ENCODE results near the gene MAP3K7.

The MAP3K7 gene

DNA sequence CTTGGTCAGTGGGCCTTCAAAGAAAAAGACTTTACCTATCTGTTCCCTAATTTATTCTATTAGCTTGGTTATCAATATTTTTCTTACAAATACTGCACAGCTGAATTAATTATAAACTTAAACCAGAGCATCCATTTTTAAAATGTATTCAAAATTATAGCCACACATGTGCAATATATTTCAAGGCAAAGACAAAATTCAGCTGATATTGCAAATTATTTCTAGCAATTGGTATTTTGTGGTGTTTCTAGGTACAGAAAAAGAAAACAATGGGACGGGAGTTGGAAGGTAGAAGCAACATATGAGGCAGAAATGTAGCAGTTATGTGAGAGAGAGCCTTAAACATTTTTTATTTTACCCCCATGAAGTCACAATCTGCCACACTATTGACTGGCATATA lies 64.9 kb downstream of the MAP3K7 start:
- DNase-seq: no peak

DNA sequence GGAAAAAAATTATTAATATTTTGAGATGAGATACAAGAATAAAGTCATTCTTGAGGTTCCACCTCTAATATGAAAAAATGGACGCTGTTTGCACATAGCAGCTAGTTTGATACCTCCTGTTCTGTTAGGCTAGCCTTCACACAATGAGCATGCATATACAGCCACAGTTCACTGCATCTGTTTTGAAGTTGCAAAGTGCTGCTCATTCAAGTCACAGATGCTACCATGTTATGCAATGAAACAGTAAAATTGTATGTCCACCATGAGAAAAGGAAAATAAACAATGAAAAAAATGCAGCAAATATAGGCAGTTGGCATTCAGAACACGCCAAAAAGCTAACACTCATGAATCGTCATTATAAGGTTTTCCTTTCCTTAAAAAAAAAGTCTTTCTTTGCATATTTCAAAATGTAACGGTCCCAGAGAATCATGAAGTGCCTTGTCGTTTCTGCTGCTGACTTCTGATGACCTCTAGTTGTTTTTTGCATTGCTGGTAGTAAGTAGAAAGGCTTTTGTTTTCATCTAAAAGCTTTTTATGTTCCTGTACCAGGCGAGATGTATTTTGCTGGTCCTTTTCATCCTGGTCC lies 70.7 kb downstream of the MAP3K7 start:
- no peak for DNase-seq

DNA sequence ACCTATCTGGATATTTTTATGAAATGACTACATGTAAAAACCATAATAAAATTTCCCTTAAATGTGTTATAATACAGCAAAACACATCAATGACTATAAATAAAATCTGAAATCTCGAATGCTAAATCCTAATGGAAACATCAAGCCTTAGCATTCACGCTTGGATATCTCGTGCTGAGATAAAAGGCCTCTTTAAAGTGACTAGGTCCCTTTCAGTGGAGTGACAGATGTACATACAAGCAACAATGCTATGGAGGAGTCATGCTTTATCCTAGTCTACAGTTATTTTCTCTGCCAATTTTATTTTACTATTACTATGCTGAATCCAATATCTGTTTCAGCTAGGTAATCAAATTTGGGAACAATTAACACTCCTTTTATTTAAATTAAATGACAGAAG lies 72.4 kb downstream of the MAP3K7 start:
- no peak for DNase-seq

DNA sequence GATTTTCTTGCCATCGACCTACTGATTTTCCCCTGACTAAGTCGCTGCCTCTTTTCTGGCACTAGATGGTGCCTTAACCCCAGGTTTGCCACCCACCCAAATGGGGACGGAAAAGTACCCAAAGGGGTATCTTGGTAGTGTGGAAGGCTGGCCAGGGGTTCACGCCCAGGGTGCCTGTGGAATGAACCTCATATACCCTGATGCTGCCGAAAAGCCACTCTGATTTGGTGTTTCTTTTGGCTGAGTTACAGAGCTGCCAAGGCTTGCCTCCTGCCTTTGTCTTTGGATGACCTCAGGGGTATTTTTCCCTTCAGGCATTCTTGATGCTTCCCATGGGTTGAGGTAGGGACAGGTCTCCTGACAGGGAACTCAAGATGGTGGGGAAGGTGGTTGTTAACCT lies 78.1 kb downstream of the MAP3K7 start:
- DNase-seq: no peak

DNA sequence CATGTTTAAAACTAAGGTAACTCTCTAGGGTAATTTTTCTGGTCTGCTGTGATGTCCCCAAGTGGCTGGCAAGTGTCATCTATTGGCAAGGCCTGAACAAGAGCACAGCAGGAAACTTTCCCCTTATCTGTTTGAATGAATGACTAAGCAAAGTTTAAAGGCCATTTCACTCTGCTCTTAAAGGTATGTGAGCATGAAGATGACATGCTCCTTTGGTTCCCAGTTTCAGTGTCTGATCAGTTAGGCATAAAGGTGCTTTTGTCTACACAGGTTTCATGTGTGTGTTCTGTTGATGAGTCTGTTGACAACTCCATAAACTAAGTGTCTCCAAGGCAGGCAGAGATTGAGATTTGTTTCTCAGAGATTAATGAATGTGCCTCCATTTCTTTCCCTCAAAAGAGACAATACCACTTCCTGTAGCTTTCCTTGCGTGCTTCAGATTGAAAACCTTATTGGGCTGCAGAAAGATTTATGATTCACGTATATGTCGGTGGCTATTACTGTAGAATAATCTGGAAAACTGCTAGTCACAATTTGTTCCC lies 83.9 kb downstream of the MAP3K7 start:
- DNase-seq: no peak

DNA sequence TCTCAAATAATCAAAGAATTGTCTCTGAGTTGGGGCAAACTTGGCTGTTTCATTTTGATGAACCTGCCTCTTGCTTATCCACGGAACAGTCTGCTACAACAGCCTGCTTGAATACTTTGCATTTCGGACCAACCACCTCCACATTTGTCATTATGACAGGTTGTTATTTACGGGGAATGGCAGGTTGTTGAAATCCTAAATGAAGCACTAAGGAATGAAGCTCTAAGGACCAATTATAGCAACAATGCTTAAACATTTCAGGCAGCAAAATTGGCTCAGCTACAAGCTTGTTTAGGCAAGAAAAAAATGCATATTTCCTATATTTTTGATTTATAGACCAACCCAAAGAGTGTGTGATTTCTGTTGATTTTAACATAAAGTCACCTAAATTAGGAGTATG lies 84.5 kb downstream of the MAP3K7 start:
- no peak for DNase-seq

DNA sequence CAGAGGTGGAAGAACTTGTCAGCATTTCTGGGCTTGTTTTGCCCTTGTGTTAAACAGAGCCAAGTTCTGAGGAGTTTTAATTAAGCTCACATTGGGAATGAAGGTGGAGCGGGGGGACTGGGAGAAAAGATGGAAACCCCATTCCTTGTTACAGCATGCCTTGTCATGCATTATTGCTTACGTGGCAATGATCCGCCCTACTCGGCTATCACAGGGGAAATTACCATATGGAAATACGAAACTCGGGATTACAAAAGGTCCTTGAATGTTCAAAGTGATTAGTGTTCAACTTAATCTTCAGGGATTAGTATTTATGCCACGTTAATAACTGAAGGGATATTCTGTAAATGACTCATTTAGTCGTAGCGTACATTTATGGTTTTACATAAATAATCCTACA lies 86.4 kb downstream of the MAP3K7 start:
- DNase-seq: no peak

DNA sequence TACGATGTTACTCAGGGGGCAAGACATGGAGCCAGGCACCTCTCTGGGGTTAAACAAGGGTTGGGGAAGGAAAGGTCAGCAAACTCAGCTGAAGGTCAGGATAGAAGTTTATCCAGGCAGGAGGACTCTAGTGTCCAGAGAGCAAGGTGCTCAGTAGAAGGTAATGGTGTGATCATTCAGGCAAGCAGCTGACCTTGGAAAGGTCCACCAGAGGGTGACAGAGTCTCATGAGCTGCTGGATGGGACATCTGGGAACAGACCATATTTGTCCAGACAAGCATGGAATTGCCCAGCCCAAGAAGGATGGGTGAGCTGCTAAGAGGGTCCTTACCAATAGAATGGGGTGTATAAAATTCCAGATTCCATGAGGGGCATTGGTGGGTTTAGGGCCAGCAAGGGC lies 89.5 kb downstream of the MAP3K7 start:
- DNase-seq: no peak

DNA sequence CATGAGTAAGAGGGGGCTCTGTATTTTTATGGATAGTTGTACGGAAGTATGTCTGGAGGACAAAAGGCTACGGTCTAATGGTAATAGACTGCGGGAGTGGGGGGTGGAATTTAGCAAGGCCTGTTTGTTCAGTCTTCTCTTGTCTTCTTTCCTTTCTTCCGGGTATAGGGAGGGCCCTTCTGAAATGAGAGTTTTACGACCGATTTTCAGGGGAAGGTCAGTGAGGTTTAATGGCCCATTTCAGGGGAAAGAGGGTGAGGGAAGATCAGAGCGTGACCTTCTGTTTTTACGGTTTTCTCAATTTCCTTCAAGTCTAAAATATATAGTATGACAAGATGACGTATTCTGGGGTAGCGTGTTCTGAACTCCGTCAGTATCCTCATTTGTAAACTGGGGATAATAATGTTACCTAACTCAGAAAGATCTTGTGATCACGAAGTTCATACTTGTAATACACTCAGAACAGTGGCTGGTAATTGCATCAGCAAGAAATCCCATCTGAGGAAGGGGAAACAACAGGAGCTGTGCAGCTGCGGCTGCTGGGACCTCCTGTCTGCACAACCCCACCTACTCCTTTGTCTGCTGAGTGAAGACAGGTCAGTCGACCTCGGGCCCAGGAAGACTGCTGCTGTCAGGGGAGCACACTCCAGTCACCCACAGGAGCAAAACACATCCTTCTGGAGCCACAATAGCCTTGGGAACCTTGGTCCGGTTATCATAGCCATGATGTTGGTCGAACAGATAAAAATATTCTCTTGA lies 90.4 kb downstream of the MAP3K7 start:
- DNase-seq: no peak

DNA sequence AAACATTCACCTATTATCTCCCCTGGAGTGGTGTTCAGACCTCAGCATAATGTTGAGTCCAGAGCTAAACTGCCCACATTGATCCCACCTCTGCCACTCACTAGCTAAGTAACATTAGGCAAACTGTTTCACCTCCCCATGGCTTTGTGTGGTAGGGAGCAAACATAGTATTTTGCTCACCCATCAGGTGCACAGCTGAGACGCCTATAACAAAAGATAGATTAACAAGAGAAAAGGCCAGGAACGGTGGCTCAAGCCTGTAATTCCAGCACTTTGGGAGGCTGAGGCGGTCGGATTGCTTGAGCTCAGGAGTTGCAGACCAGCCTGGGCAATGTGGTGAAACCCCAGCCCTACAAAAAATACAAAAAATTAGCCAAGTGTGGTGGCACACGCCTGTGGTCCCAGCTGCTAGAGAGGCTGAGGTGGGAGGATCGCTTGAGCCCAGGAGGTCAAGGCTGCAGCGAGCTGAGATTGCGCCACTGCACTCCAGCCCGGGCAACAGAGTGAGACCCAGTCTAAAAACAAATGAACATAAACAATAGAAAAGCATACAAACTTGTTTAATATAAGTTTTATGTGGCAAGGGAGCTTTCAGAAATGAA lies 91.6 kb downstream of the MAP3K7 start:
- no peak for DNase-seq

DNA sequence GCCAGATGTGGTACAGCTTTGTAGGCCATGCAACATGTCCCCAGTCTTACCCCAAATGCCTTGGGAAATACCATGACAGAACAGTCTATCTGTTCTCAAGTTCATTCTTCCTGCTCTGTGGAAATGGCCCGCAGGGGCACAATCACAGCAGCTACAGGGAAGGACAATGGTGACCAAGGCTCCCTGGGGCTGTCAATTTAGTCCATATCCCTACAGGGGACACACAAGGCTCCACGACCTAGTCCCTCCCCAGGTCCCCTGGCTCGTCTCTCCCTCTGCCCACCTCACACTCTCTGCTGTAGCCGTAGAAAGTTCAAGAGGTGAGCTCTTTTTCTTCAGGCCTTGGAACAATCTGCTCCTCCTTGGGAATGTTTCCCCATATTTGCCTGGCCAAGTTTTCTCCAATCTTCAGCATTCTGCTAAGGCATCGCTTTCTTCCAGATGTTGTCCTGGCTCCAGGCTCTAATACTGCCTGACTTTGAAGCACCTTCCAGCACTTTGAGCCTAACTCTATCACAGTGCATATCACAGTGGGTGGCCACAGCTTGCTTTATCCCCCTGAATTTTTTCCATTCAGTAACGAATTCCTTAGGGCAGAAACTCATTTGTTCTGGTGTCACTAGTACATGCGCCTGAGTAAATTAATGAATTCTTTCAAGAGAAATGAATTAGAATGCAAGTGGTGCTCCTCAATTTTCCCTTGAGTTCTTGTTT lies 92.6 kb downstream of the MAP3K7 start:
- no peak for DNase-seq

DNA sequence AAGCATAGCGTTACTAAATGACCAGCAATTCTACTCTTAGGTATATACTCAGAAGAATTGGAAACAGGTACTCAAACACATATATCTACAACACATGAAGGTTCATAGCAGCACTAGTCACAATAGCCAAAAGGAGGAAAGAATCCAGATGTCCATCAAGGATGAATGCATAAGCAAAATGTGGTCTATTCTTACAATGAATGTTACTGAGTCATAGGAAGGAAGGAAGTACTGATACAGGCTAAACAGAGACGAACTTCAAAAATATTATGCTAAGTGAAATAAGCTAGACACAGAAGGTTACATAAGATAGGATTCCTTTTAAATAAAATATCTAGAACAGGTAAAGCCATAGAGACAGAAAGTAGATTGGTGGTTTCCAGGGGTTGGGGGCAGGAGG lies 93.5 kb downstream of the MAP3K7 start:
- no peak for DNase-seq

DNA sequence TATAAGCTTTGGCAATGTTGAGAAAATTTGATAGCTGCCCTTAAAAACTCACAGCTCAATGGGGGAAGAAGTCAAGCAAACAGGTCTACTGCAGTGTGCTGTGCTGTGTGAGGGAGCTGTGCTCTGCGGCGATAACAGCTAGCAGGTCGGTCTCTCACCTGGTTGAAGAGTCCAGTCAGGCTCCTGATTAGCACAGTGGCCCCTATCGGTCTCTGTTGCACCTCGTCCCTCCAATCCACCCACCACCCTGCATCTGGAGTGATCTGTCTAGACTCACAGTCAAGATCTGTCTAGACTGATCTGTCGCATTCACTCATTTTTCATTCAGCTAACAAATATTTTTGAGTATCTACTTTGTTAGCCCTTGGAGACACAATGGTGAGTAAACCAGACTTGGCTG lies 94.1 kb downstream of the MAP3K7 start:
- no peak for DNase-seq

DNA sequence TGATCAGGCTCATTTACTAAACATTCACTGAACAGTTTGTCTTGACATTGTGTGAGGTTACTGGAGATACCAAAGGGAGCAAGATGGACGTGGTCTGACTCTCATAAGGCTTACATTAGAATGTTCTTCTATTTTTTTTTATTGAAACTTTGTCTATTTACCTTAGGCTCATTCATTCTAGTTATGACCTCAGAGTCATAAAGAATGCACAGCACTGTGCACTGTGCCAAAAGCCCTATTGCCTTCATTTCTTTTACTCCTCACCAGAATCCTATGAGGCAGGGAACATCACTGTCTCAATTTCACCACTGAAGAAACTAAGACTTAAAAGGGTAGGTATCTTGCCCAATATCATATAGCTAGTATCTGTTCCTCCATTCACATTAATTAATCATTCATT lies 94.5 kb downstream of the MAP3K7 start:
- no peak for DNase-seq

DNA sequence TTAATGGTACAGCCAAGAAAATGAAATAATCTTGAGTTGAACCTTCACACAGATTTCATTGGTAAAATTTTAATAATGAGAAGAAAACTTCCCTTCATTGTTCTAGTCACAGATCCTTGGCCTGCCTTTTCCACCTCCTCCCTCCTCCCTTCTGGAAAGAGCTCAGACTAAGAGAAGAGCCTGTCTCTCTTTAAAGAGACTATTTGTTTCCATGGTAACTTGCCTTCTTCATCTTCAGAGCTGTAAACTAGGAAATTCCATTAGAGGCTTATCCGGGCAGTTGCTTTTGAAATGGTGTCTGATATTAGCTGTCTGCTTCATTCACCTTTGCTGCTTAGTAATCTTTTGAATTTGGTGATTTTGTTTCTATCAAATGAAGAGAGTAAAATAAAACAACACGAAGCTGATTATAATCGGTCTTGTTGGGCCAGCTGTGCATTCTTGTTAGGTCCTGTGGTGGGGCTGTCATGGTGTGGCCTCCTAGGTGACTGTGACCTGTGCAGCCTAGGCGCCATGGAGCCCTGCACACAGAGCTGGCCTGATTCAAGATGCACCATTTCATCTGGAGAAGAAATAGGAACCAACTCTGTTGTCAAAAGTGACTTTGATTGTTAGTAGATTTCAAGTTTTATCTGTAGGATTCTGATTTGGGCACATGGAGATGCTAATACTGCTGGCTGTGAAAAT lies 96.7 kb downstream of the MAP3K7 start:
- no peak for DNase-seq

DNA sequence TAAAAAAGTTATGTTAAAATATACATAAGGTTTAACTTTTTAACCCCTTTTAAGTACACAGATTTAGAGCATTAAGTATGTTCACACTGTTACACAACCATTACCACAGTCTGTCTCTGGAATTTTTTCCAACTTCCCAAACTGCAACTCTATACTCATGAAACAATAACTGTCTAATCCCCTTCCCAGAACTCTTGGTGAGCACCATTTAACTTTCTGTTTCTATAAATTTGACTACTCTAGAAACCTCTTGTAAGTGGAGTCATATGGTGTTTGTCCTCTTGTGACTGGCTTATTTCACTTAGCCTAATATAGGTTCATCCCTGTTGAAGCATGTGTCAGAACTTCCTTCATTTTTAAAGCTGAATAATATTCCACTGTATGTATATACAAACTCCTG lies 98.1 kb downstream of the MAP3K7 start:
- no peak for DNase-seq

DNA sequence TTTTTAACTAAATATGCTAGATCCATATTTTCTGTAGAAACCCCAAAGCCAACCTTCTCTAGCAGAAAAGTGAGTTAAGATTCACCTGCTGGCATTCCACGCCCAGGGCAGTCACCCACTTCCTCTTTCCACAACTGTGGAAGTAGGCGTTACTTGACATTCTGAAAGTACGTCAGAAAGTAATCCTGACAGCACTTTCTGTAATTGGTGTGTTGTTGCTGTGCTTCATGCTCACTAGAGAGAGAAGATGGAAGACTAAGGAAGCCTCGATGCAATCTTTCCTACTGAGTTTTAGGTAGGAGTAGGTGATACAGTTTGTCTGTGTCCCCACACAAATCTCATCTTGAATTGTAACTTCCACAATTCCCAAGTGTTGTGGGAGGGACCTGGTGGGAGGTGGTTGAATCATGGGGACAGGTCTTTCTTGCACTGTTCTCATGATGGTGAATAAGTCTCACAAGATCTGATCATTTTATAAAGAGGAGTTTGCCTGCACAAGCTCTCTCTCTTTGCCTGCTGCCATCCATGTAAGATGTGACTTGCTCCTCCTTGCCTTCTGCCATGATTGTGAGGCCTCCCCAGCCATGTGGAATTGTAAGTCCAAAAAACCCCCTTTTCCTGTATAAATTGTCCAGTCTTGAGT lies 101.1 kb downstream of the MAP3K7 start:
- DNase-seq: no peak

DNA sequence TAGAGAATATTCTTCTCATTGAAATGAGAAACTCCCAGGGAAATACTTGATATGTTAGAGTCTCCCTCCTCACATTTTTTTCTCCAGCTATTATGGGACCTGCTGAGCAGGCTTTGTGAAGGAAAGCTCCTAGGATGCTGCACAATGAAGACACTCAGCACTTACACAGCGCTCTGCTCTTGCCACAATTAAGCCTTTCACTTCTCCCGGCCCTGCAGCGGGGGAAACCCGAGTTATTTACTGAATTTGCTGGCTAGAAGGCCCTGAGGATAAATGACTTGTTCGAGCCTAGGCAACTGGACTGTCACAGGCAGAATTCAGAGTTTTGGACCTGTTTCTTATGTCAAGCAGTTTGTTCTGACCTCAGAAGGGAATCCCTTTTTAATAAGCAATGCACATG lies 102.0 kb downstream of the MAP3K7 start:
- DNase-seq: no peak

DNA sequence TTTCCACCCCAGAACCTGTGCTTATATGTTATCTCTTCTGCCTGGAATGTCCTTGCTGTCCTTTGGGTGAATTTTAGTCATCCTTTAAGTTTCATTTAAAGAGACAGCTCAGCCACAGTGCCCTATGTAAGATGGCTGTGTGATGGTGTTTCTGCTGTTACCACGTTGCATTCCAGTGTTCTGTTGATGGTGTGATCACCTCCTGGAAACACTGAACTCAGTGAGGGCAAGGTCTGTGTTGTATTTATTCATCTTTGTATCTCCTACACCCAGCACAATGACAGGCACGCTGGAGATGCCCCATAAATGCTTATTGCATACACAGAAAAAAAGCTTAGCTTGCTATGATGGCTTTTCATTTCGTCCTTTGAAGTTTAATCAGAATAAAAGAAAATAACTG lies 102.5 kb downstream of the MAP3K7 start:
- no peak for DNase-seq

DNA sequence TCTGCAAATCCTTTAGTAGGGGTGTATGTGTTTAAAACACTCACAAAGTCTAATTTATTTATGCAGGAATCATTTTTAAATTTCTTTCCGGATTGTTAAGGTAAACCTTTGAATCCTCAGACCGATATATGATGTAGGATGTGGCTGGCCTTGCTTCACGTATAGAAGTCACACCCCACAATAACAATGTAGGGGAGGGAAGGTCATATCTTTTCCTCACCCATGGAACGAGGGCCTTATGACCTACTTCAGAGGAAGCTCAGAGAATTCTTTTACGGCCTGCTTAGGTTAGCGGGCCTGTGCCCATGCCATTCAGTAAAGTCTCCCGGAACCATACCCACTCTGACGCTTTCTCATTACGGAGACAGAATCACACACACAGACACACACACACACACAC lies 102.9 kb downstream of the MAP3K7 start:
- DNase-seq: no peak

DNA sequence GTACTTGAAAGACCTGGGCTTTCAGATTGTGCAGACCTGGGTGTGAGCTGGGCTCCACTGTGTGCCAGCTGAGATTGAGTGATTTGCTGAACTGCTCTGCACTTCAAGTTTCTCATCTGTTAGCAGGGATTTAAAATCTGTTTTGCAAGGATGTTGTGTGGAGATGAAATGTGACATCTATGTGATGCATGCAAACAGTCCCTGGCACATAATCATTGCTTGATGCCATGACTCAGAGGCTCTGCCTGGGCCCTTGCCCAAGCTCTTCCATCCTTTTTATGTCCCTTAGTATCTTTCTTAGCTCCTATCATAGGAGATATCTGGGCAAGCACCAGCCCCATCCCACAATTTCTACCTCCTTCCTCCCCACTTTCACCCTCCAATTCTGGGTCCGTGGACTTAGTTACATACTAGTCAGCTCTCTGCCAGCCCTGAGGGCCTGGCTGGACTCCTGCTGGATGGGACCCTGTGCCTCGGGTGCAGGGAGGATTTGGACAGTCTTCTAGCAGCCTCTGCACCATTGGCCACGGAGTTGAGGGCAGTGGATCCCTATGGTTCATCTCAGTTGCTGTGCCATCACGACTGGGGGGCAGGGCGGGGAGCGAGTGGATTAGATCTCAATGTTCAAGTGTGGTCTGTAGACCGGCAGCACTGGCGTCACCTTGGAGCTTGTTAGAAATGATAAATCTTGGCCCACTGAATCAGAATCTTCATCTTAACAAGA lies 103.6 kb downstream of the MAP3K7 start:
- no peak for DNase-seq

DNA sequence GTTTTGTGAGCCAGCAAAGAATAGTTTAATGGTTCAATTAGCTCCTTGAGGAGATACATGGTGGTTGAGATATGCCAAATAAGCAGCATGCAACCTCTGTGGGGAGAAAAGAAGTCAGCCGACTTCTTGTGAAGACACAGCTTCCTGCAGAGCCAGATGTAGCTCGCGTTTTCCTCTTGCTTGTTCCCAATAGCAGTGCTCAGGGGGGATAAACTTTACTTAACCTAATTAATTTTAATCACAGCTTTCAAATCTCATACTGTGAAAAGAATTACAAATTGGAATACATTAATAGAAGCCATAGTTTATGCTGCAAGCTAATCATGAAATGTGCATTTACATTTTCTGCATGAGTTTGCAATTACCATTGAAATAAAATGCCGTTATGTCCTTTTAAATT lies 106.2 kb downstream of the MAP3K7 start:
- DNase-seq: no peak
